Suprapubic skin (tissue), 4 donors: Measurements from ENCODE around the gene MGAT5.

Experiments used
- POLR2A ChIP-seq, 2 donors: fragments of 450-650 bp; IDR thresholded peaks; one replicate each; pipeline ENCODE4 v1.6.1; 2017; ENCODE audit warnings: antibody characterized with exemption in 2 of 2, mild to moderate bottlenecking in 2 of 2, moderate library complexity in 2 of 2
- POLR2AphosphoS5 ChIP-seq, 3 donors: sonication (generic); formaldehyde crosslinking; IDR thresholded peaks; one replicate each; pipeline ENCODE4 v1.6.1; 2017; ENCODE audit warnings: antibody characterized with exemption in 3 of 3
- TF ChIP-seq, protein P1 (sequence below), 2 donors: fragments of 200-600 bp in 1 of 2; fragments of 450-650 bp in 1 of 2; sonication (generic) in 1 of 2; IDR thresholded peaks; one replicate each; pipeline ENCODE4 v1.5.1; 2016 to 2019; ENCODE audit warnings: antibody characterized with exemption in 2 of 2, mild to moderate bottlenecking in 1 of 2, moderate library complexity in 1 of 2

DNA sequence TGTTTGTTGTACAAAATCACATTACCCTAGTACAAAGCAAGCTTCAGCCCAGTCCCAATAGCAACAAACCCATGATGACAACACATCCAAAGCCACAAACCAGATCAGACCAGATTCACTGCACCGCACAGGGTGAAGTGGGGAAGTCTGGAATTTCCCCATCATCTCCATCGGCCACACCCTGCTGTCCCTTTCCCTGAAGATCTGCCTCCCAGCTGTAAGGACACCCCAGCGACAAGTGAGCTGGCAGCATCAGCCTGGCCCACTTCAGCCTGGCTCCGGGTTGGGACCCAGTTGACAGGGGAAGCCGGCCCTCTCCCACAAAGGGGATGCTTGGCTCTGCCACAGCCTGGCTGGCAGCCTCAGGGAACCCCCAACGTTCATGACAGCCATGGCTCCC lies 207.6 kb downstream of the MGAT5 start:
- TF ChIP-seq, protein P1, sequence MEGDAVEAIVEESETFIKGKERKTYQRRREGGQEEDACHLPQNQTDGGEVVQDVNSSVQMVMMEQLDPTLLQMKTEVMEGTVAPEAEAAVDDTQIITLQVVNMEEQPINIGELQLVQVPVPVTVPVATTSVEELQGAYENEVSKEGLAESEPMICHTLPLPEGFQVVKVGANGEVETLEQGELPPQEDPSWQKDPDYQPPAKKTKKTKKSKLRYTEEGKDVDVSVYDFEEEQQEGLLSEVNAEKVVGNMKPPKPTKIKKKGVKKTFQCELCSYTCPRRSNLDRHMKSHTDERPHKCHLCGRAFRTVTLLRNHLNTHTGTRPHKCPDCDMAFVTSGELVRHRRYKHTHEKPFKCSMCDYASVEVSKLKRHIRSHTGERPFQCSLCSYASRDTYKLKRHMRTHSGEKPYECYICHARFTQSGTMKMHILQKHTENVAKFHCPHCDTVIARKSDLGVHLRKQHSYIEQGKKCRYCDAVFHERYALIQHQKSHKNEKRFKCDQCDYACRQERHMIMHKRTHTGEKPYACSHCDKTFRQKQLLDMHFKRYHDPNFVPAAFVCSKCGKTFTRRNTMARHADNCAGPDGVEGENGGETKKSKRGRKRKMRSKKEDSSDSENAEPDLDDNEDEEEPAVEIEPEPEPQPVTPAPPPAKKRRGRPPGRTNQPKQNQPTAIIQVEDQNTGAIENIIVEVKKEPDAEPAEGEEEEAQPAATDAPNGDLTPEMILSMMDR (IDR thresholded peaks at IDR 0.05) = no peak
- TF ChIP-seq POLR2AphosphoS5 (IDR thresholded peaks at IDR 0.05) (no peak), POLR2A (IDR thresholded peaks at IDR 0.05) (no peak)
